GM21515 (cell line): Measurements from ENCODE around the gene CD74.
"Not testable (repeated sequence)": the region's sequence is repeated elsewhere in the genome, so short reads cannot be mapped to it uniquely, and the experiment has no call there.

Source experiments
- ATAC-seq: cut with Tn5 transposase; IDR thresholded peaks from one replicate; pipeline ENCODE4 v1.9.1; 2021; ENCODE audit not compliant: unreplicated experiment

CD74 gene

GRCh38 chr5:150412319-150413175, at the start of gene CD74:
Gene CD74 (minus strand): TSS chr5:150412910. CDS start chr5:150412749, 161 bp downstream.
- peak; percentile 75 for ATAC-seq

GRCh38 chr5:150461231-150461630, 48.5 kb upstream of the CD74 start:
- ATAC-seq: no peak

DNA sequence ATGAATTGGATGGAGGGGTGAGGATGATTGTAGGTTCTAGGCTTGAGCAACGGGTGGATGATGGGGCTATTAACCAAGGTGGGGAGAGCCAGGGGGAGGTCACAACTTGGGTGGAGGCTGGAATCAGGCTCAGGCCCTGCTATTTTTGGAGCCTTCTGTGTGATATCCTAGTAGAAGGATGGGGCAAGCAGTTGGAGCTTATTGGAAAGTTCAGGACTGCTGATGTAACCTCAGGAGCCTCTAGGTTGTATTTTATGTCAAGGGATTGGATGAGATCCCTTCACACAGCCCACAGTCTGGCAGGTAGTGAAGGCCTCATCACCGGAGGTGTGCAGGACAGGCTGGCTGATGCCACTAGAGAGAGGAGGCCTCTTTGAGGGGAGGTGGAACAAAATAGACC, 48.1 kb upstream of the CD74 start:
- ATAC-seq: no peak

DNA sequence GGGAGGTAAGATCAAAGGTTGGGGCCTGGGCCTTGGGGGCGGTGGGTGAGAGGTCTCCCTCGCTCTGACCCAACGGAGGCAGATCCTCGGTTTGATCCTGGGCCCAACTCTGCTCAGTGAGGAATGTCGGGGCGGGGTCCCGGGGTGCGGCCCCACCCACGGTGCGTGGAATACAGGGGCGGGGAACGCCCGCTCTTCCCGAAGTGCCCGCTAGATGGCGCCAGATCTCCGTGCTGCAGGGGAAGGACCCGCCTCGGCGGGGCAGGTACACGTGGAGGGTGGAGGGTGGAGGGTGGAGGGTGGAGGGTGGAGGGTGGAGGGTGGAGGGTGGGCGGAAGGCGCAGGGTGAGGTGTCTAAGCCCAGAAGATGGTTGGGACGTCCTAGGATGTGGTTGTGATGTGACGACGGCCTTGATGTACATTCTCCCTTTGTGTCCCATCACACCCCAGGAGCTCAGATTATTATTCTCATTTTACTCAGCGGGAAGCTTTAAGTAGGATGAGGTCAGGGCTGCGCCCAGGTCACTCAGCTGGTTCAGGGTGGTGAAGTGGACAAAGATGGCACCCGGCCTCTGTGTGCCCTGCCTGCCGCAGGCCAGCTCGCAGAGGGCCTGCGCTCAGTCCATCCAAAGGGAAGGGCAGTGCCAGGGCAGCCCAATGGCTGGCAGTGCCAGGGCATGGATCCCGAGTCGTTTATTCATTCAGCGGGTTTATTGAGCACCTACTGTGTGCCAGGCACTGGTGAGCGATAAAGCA, 46.3 kb upstream of the CD74 start:
- peak; percentile 70 for ATAC-seq

GRCh38 chr5:150457562-150458240, 45.0 kb upstream of the CD74 start:
- no peak for ATAC-seq

GRCh38 chr5:150457121-150457520, 44.4 kb upstream of the CD74 start:
- no peak for ATAC-seq

DNA sequence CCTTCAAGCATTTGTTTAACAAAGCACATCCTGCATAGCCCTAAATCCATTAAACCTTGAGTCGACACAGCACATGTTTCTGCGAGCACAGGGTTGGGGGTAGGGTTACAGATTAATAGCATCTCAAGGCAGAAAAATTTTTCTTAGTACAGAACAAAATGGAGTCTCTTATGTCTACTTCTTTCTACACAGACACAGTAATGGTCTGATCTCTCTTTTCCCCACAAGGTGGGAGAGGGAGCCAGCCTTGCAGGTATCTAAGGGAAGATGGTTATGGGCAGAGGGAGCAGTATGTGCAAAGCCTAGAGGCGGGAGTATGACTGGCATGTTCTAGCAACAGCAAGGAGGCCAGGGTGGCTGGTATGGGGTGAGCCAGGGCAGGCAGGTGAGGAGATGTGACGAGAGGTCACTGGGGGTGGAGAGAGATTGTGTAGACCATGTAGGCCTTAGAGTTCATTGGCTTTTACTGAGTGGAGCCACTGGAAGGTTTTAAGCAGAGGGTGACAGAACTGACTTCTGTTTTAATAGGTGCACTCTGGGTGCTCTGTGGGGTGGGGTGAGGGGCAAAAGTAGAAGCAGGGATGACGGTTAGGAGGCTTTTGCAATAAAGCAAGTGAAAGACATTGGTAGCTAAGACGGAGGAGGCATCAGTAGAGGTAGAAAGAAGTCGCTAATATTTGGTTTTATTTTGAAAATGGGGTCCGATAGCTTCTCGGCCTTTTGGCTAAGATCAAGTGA, 42.0 kb upstream of the CD74 start:
- no peak for ATAC-seq

- not testable (repeated sequence) for ATAC-seq
Observed at GRCh38 chr5:150454027-150454426, 41.3 kb upstream of the CD74 start.

DNA sequence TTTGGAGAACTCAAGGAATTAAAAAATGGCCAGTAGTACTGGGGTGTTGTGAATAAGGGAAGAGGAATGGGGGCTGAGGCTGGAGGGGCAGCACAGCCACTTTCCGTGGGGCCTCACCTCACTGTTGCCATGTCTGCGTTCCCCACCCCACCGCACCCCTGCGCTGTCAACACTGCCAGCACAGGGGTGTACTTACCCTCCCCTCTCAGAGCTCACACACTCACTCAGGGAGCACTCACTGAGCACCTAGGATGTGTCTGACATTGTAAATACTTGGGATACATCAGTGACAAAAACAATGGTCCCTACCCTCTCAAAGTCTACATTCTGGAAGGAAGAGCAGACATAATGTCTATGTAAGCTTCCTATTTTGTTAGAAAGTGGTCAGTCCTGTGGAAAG, 40.2 kb upstream of the CD74 start:
- no peak for ATAC-seq

DNA sequence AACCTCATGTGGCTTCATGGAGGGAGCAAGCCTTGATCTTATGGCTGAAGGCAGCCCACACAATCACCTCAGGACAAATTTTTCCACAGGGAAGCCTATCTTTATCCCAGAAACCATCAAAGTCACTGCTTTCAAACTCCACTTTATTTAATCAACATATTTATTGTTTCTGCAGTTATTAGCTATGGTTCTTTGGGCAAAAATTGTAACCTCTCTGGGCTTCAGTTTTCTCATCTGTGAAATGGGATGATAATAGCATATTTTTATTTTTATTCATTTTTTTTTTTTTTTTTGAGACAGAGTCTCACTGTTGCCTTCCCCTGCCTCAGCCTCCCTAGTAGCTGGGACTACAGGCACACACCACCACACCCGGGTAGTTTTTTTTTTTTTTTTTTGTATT, 38.9 kb upstream of the CD74 start:
- ATAC-seq: no peak

GRCh38 chr5:150449517-150450339, 37.0 kb upstream of the CD74 start, which contains the start of gene RPS14:
Gene RPS14 (minus strand): TSS chr5:150449739. CDS start chr5:150447733, 2,006 bp downstream.
- peak; percentile 87 for ATAC-seq

DNA sequence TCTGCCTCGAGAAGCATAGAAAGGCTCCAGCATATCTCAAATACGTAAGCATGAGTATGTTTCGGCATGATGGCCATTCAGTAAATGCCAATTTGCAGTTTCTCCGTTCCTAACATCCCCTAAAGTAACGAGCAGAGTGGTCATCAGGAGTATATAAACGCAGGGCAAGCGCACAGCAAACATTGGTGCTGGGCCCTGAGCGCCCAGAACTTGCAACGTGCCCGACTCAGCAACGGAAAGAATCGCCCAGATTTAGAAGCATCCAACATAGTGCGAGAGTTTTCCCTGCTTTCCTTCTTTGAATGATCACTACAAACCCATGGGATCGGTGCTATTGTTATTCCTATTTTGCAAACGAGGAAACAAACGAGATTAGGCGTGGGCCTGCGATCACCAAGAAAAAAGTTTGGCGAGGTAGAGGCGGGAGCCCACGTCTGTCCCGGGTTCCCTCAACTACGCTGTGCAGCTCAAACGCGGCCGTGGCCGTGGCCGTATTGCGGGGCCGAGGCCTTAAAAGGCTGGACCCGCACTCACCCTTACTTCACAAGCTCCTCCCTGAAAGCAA, 36.3 kb upstream of the CD74 start:
- peak; percentile 32 for ATAC-seq

- ATAC-seq: no peak
Observed at GRCh38 chr5:150448334-150448733, 35.6 kb upstream of the CD74 start.

GRCh38 chr5:150447188-150447587, 34.5 kb upstream of the CD74 start:
- no peak for ATAC-seq

DNA sequence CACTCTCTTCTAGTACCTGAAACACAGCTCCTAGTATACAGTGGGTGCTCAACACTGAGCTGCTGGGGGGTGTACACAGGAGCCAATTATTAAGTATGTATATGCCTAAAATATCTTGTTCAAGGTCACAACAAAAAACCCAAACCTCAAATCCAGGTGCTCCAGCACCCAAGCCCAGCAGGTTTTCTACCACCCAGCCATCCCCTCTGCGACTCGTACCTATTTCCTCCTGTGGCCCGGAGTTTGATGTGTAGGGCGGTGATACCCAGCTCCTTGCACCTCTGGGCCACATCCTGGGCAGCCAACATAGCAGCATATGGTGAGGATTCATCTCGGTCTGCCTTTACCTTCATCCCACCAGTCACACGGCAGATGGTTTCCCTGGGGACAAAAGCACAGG, 33.9 kb upstream of the CD74 start:
- ATAC-seq: no peak

- no peak for ATAC-seq
Observed at GRCh38 chr5:150446088-150446487, 33.4 kb upstream of the CD74 start.

GRCh38 chr5:150444770-150445169, 32.1 kb upstream of the CD74 start:
- ATAC-seq: no peak

GRCh38 chr5:150443242-150444075, 30.7 kb upstream of the CD74 start:
- ATAC-seq: no peak

DNA sequence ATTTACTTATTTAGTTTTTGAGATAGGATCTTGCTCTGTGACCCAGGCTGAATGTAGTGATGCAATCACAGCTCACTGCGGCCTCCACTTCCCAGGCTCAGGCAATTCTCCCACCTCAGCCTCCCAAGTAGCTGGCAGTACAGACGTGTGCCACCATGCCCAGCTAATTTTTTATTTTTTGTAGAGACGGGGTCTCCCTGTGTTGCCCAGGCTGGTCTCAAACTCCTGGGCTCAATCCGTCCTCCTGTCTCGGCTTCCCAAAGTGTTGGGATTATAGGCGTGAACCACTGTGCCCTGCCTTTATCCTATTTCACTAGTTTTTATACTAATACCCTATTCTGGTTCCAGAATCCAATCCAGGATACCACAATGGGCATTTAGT, 30.0 kb upstream of the CD74 start:
- no peak for ATAC-seq
